HG03469 (cell line): ENCODE measurements around the gene XPC.

Source experiments
- ATAC-seq: cut with Tn5 transposase; IDR thresholded peaks from one replicate; pipeline ENCODE4 v1.9.1; 2021; ENCODE audit warnings: mild to moderate bottlenecking, moderate library complexity, moderate number of reproducible peaks; ENCODE audit not compliant: unreplicated experiment

The XPC gene

GRCh38 chr3:14174483-14174882, 3.9 kb downstream of the XPC start:
- no peak for ATAC-seq

DNA sequence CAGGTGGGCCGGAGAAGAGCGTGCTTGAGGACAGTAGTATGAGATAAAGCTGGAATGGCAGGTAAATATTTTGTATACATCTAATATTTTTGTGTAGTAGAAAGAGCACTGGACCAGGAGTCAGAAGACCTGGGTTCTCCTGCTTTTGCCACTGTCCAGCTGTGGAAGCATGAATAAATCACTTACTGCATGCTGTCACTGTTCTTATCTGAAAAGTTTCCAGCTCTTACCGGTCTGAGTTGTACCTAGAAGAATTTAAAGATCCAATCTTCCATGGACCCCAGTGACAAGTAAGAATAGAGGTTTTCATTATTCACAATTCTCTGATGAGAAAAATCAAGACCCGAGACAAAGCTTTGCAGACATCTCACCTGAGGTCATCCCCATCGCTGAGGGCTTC, 5.9 kb downstream of the XPC start:
- no peak for ATAC-seq

DNA sequence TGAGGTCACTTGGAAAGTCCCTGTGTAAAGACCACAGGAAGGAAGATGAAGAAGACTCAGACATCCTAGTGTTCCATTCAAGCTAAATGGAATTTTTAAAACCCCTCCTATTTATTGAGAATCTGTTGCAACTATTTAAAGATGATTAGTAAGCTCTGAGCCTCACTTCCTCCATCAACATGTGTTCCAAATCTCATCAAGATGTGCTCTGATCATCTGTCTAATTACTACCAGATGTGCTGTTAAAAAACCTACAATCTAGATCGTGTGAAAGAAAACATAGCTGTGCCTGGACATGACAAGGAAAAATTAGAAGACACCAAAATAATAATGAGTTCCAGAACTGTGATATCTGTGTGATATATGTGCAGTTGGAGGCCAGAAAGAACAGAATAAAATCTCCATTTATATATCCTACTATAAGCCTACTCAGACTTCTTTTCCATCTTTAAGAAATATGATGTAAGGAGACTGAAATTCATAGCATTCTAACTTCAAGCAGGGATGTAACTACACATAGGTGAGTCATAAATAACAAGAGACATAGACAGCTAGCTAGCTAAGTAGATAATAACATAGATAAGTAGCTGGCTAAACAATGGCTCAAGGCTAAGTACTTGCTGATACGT, 7.8 kb downstream of the XPC start:
- no peak for ATAC-seq

GRCh38 chr3:14169871-14170270, 8.5 kb downstream of the XPC start:
- no peak for ATAC-seq

DNA sequence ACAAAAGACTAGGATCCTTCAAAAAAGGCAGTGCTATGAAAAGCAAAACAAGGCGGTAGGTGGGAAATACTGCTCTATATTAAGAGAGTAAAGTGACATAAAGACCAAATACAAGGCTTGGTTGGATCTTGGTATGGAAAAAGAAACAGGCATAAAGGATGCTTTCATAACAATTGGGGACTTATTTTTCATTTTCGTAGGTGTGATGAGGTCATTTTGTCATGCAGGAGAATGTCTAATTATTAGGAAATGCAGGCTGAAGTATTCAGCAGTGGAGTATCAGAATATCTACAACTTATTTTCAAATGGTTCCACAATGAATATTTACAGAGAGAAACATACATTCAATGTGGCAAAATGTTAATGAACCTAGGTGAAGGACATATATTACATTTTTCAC, 9.0 kb downstream of the XPC start:
- no peak for ATAC-seq

- ATAC-seq = no peak
Observed at GRCh38 chr3:14166877-14167603, 11.4 kb downstream of the XPC start.

- no peak for ATAC-seq
Observed at GRCh38 chr3:14162178-14162577, 16.2 kb downstream of the XPC start.

DNA sequence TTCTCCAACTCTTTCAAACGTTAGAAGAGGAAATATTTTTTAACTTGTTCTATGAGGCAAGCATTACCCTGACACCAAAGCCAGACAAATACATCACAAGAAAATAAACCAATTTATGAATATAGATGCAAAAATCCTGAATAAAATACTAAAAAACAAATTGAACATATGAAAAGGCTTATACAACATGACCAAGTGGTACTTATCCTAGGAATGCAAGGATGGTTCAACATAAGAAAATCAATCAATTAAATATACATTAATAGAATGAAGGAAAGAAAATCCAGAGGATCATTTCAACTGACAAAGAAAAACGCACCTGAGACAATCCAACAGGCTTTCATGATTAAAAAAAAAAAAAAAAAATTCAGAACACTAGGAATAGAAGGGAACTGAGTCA, 17.1 kb downstream of the XPC start:
- ATAC-seq = no peak

DNA sequence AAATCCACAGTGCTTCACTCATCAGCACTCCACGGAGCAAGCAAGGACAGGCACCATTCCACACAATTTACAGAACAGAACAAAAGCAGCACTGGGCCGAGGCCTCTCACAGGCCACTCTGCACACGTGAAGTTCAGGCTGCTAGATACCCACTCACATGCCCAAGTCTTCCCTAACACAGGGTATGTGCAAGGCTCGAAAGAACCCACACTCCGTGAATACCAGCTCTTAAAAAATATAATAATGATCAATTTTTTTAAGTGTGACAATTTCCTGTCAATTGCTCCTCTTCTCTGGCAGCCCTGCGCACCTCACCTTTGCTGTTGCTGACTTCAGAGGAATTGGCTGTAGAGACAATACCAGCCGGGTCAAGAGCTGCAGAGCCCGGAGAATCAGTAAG, 19.0 kb downstream of the XPC start:
- no peak for ATAC-seq

GRCh38 chr3:14158370-14158769, 20.0 kb downstream of the XPC start:
- ATAC-seq = no peak

DNA sequence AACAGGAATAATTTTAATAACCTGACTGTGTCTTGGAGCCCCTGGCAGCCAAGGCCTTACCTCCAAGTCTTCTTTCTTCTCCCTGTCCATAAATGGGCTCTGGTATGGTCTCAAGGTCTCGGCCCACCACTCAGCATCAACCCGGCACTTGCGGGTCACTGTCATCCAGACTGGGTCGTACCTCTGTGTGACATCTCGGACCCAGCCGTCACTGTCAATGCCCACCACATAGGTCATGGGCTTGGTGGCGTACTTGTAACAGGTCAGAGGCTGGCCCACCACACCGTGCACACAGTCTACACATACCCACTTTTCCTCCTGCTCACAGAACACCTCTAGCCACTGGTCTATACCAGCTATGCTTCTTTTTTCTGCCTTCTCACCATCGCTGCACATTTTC, 20.4 kb downstream of the XPC start:
- no peak for ATAC-seq

DNA sequence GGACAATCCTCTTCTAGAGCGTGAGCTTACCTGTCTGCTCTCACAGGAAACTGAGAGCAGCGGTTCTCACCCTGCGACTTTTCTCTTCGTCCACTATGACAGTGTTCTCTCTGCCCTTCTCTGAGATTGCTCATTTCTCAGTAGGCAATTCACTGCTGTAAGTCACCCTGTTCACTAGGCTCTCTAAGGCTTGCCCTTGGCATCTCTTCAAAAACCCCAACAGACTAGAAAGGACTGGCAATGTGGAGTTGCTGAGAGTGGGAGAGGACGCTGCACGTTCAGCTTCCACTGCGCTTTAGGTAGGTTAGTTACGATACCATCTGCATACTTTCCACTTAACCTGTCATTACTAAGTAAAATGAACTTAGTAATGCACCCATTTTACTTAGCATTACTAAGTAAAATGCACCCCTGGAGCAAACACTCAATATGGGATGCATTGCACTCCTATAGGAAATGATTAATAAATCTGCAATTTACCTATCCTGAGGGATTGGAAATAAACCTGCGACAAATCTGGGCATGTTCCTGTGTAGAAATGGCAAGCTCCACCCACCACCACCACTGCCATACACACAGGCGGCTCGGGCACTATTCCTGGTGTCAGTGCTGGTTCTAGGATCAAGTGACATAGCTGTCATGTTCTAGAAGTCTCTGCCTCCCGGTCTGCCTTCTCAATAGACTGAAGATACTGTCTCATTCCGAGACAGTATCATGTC, 21.4 kb downstream of the XPC start:
- ATAC-seq = no peak

DNA sequence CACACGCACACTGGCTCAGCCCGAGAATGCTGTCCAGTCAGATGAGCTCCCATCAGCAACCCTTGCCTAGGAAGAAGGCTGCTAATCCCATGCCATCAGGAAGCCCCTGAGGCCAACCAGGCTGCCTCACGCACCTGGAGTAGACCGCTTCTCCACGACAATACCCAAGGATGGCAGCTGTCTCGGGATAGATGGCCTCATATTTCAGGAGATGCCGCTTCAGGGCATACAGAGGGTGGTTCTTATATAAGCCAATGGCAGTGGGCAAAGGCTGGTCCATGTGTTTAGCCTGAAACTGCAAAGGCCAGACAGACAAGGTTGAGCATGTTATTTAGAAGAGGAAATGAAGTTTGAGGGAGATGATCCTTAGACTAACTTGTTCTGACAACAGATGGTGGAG, 22.2 kb downstream of the XPC start:
- ATAC-seq = no peak

DNA sequence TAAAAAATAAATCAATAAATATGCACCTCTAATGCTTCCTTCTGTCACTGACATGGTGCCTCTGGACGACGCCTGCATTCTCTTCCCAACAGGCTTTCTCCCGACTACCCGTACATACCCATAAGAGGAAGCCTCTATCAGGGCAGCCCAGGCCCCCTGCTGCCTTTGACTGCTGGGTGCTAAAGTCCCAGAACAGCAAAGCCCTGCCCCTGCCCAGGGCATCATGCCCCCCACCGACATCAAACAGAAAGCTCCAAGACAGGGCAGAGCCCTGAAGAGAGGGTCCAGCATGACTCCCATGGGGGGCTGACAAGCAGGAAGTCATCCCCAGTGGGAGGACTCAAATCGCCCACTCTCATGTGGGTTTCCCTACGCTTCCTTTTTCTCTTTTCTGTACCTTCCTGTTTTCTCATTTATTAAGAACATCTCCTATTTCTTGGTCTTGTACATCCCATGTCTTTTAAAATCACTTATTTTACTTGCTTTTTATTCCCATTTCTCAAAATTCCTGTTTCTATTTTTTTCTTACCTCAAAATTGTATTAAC, 23.4 kb downstream of the XPC start:
- no peak for ATAC-seq

DNA sequence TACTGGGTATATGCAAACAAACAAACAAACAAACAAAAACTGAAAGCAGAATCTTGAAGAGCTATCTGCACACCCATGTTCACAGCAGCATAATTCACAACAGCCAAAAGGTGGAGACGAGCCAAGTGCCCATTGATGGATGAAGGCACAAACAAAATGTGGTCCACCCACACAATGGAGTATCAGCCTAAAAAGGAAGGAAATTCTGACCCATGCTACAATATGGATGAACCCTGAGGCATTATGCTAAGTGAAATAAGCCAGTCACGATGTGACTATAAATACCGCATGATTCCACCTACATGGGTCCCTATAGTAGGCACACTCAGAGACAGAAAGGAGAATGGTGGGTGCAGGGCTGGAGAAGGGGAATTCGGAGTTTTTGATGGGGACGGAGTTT, 24.1 kb downstream of the XPC start:
- no peak for ATAC-seq

- ATAC-seq = no peak
Observed at GRCh38 chr3:14153663-14154062, 24.7 kb downstream of the XPC start.

- no peak for ATAC-seq
Observed at GRCh38 chr3:14152963-14153355, 25.4 kb downstream of the XPC start.

GRCh38 chr3:14152233-14152962, 26.0 kb downstream of the XPC start:
- ATAC-seq = no peak

GRCh38 chr3:14151471-14152083, 26.8 kb downstream of the XPC start:
- no peak for ATAC-seq

GRCh38 chr3:14150491-14151230, 27.7 kb downstream of the XPC start:
- no peak for ATAC-seq
